GM19240 (cell line): ENCODE results near the gene VPS8.
"Not testable (repeated sequence)": the region's sequence is repeated elsewhere in the genome, so short reads cannot be mapped to it uniquely, and the experiment has no call there.

Experiments
- DNase-seq: peaks from one replicate; pipeline ENCODE4 v3.0.0; 2011; ENCODE audit warnings: low spot score; ENCODE audit not compliant: insufficient read length

The VPS8 gene

DNA sequence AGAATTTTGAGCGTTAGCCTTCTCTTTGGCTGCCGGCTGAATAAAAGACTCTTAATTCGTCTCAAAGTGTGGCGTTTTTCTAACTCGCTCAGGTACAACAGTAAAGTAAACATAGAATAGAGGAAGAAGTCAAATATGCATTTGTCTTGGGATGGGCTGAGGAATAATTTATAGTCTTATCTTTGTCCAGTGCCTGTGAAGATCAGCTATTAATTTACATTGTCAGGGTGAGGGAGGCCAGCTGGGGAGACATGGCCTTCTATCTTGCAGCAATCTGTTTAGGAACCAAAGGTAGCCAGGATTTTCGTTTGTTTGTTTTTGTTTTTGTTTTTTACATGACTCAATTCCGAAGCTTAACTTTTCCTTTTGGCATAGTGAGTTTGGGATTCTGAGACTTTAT, 100.2 kb downstream of the VPS8 start:
- no peak for DNase-seq

DNA sequence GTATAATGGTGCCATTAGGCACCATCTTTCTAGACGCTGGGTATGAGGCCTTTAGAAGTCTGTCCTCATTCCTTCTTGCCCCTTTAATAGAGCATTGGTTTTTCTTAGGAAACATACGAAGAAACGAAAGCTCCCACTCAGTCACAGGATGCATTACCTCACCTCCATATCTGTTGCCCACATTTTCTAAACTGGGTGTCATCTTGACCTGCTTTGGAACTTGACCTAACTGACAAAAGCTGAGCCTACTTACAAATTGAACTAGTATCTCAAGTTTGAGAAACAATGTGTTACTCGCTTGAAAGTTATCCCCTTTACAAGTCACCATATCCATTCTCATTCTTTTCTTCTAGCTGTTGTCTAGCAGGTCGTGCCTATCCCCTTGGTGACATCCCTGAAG, 102.7 kb downstream of the VPS8 start:
- no peak for DNase-seq

DNA sequence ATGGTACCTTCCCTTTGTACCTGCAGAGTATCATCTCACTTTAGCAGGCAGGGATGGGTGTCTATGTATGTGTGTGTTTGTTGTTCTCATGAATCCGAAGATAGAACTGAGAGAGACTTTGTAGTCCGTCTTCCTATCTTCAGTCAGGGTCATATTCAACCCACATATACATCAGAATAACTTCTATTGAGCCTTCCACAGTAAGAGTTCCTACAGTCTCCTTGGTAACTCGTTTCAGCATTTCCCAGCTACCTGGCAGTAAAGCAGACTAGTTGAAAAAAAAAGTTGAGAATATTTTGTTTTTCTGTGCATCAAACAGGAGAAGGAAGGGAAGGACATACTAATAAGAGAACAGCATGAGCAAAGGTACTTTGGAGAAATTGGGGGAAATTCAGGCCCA, 106.8 kb downstream of the VPS8 start:
- no peak for DNase-seq

GRCh38 chr3:184919651-184920050, 107.7 kb downstream of the VPS8 start:
- DNase-seq, result no peak

DNA sequence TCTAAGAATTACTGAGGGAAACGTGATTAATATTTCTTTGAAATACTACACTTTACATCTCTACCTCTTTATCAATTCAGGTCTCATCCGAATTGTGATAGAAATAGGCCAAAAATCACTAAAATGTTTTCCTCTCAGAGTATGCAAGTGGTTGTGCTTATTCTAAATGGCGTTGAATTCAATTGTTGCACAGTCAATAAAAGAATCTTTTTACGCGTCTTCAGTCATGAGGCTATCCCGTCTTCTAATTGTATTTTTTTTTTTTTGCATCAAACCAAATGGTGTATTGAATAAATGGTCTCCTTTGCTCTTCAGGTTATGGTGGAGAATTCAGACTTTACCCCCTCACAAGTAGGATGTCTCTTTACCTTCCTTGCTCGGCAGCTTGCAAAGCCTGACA, 112.6 kb downstream of the VPS8 start:
- no peak for DNase-seq

DNA sequence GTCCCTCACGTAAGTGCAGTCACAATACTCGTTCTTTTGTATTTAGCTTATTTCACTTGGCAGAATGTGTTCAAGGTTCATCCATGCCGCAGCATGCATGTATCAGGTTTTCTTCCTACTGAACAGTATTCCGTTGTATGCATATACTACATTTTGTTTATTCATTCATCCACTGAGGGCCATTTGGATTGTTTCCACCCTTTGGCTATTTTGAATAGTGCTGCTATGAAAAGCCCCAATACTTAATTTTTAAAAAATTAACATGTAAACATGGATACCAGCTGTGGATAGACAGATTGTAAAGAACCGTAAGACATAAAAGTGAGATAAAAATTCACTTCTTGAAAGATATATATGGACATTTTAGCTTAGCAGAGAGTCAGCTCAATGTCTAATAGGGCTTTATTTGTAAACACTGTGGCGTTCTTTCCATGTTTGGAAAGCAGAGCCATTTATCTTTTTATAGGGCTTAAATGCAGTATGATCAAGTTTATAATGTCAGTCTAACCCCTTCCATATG, 115.9 kb downstream of the VPS8 start:
- no peak for DNase-seq

- no peak for DNase-seq
These were observed 120.8 kb downstream of the VPS8 start for GRCh38 chr3:184932777-184933176.

DNA sequence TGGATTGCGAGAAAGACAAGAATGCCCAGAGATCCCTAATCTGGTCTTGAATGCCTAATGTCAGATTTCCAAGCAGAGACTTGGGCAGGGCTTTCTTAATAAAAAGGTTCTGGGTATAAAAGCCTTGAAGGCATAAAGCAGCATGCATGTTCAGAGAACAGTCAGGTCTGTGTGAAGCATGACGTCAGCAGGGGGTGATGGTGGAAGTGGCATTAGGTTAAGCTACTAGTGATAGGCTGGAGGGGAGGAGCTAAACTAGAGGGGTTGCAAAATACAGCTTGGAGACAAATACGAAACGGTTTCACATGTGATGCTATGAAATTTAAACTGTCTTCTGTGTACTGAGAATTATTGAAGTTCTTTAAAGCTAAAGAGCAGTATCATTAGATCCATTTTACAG, 125.6 kb downstream of the VPS8 start:
- no peak for DNase-seq

- DNase-seq, result no peak
These were observed 129.4 kb downstream of the VPS8 start for GRCh38 chr3:184941408-184941807.

DNA sequence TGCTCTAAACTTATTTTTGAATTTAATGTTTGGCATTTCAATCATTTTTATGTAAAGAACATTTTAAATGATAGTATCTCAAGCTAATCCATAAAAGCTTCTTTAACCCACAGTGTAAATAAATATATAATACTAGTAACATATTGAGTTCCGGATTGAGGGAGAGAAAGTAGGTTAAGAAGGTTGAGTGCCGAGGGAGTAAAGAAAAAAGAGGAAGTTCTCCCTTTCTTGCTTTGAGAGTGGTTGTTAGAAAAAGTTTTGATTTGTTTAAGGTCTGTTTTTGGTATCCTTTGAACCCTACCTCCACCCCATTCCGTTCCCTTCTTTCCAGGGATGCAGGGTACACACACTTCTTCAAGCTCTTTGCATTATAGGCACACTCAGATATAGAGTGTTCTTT, 130.8 kb downstream of the VPS8 start:
- no peak for DNase-seq

GRCh38 chr3:184944241-184944640, 132.3 kb downstream of the VPS8 start:
- no peak for DNase-seq

- no peak for DNase-seq
These were observed 134.1 kb downstream of the VPS8 start for GRCh38 chr3:184945886-184946625.

GRCh38 chr3:184946917-184947316, 135.0 kb downstream of the VPS8 start:
- DNase-seq, result no peak

- no peak for DNase-seq
These were observed 137.4 kb downstream of the VPS8 start for GRCh38 chr3:184949251-184949965.

DNA sequence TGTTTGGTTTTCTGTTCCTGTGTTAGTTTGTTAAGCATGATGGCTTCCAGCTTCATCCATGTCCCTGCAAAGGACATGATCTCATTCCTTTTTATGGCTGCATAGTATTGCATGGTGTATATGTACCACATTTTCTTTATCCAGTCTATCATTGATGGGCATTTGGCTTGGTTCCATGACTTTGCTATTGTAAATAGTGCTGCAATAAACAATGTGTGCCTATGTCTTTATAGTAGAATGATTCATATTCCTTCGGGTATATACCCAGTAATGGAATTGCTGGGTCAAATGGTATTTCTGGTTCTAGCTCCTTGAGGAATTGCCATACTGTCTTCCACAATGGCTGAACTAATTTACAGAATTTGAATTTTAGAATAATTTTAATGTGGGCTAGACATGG, 138.8 kb downstream of the VPS8 start:
- not testable (repeated sequence) for DNase-seq

DNA sequence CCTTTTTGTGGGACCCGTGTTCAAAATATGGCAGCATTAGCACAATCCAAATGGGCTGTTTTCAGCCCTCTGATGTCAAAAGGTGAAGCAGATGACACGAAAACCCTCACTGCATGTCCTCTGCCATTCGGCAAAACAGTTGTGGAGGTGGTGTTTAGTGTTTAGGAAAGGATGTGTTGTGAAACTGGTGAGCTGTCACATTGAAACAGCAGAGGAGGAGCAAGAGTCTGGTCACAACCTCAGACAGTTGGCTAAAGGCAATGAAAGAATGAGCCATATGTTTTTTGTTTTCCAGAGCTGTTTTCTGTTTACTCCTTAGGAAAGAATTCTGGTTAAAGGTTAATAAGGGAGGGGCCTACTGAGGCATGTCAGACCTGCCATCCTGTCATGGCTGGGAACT, 140.7 kb downstream of the VPS8 start:
- DNase-seq, result no peak

- no peak for DNase-seq
These were observed 141.4 kb downstream of the VPS8 start for GRCh38 chr3:184953401-184953800.

DNA sequence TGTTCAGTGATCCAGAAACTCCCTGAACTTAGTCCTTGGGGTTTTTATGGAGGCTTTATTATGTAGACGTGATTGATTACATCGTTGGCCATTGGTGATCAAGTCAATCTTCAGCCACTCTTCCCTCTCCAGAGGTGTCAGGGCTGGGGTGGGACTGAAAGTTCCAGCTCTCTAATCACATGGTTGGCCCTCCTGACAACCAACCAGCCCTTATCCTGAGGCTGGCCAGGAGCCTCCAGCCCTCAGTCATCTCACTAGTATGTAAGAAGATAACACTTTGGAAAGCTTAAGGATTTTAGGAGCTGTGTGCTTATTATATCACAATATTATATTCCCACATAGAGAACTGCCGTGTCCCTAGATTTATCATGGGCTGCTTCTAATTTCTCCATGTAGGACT, 142.3 kb downstream of the VPS8 start:
- no peak for DNase-seq

GRCh38 chr3:184954851-184955250, 142.9 kb downstream of the VPS8 start:
- DNase-seq, result not testable (repeated sequence)

- no peak for DNase-seq
These were observed 153.9 kb downstream of the VPS8 start for GRCh38 chr3:184965639-184966430.

- no peak for DNase-seq
These were observed 156.1 kb downstream of the VPS8 start for GRCh38 chr3:184968115-184968514.

- no peak for DNase-seq
These were observed 158.2 kb downstream of the VPS8 start for GRCh38 chr3:184970186-184970585.
